Tibial nerve (tissue), 4 donors: ENCODE data around the gene TCF12.

Experiments
- CTCF ChIP-seq, 5 experiments: fragments of 200-600 bp in 3 of 5; fragments of 450-650 bp in 2 of 5; sonication (generic) in 3 of 5; IDR thresholded peaks; one replicate each; pipeline ENCODE4 v1.5.1; 2016 to 2019; ENCODE audit warnings: antibody characterized with exemption in 5 of 5, mild to moderate bottlenecking in 3 of 5, moderate library complexity in 2 of 5
- EP300 ChIP-seq, 2 donors: sonication (generic); formaldehyde crosslinking; IDR thresholded peaks; one replicate each; pipeline ENCODE4 v1.6.1; 2017; ENCODE audit warnings: antibody characterized with exemption in 2 of 2, mild to moderate bottlenecking in 1 of 2
- POLR2A ChIP-seq, 2 donors: fragments of 450-650 bp; IDR thresholded peaks; one replicate each; pipeline ENCODE4 v1.6.1; 2017; ENCODE audit warnings: antibody characterized with exemption in 2 of 2, mild to moderate bottlenecking in 2 of 2, moderate library complexity in 2 of 2

DNA sequence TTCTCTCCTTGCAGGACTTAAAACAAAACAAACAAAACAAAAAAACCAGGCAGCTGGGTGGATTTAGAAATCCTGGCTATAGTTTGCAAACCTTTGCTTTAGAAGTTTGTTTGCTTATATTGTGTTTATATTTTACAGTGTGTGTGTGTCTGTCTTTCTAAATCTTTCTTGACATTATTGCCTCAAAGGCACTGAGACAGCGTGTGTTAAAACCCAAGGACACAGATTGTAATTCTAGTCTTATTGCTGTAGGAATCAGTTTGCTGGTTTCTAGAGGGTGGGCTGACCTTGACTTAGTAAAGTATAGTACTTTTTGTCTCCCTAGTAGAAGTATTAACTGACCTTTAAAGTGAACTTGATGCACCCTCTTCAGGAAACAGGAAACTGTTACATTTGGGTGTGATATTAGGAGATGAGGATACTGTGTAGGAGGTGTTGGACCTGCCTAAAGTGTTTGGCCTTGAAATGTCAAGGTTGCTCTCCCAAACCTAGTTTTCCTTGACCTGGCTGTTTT lies 71.0 kb downstream of the TCF12 start:
- TF ChIP-seq CTCF (IDR thresholded peaks at IDR 0.05) (no peak), POLR2A (IDR thresholded peaks at IDR 0.05) (no peak), EP300 (IDR thresholded peaks at IDR 0.05) (no peak)
